Measurements from ENCODE around the gene MALT1.

GRCh38 chr18:58635891-58636290 lies 35.4 kb upstream of the MALT1 start:
- no peak for TF ChIP-seq POLR2A (IDR thresholded peaks at IDR 0.05; ENCODE audit: low read depth, low read length)
- no peak for TF ChIP-seq TAF1 (IDR thresholded peaks at IDR 0.05; ENCODE audit: borderline replicate concordance, low read depth, low read length)
- TF ChIP-seq POLR2AphosphoS5 (IDR thresholded peaks at IDR 0.05; ENCODE audit: low read depth, low read length), result no peak

All from GM12892 (cell line).